ENCODE data around the gene SELENOT. TPM values are rescaled to one million over a fixed set of nuclear protein-coding genes. Genes with fewer than 3 reads are reported as not detected.

The SELENOT gene
- polyA plus RNA-seq, 3 donors = 210 to 549 (median 492) TPM

- no peak for TF ChIP-seq CTCF (IDR thresholded peaks at IDR 0.05)
- 50% methylated on average over 2 of the region's 6 CpGs for WGBS (ENCODE audit: insufficient coverage)
- Mint-ChIP-seq H3K36me3 (peaks cover 0 to 4% of the 10 kb centered on the region in 2 donors), H3K27ac (peak overlapping the region; percentile 98 to 100 (median 99)), H3K9me3 (no peaks in the 10 kb centered on the region), H3K4me1 (peaks cover 43% of the 10 kb centered on the region), H3K27me3 (ENCODE audit: low read depth in 3 of 3) (peaks cover 0 to 4% (median 0%) of the 10 kb centered on the region in 3 donors), H3K4me3 (peak overlapping the region; percentile 99)
- Histone ChIP-seq H3K4me1 (ENCODE audit: control insufficient read depth in 1 of 2, insufficient read depth in 2 of 2, low read length in 2 of 2) (peaks cover 31 to 46% of the 10 kb centered on the region in 2 donors), H4K20me1 (ENCODE audit: insufficient read depth, low read length) (peaks cover 28% of the 10 kb centered on the region), H3K9me3 (replicated peaks in 1 of 2; ENCODE audit: control insufficient read depth in 1 of 2, insufficient read depth in 1 of 2, low read length in 2 of 2) (no peaks in the 10 kb centered on the region), H3K4me3 (replicated peaks in 1 of 3; ENCODE audit: low read depth in 2 of 3, low read length in 3 of 3) (peak overlapping the region; percentile 59 to 86 (median 71)), H3K79me2 (ENCODE audit: insufficient read depth, low read length) (peaks cover 51% of the 10 kb centered on the region), H3K4me2 (replicated peaks; ENCODE audit: extremely low read depth, low read length, poor library complexity, severe bottlenecking) (peak overlapping the region; percentile 84), H3K36me3 (replicated peaks in 1 of 2; ENCODE audit: control insufficient read depth in 1 of 2, insufficient read depth in 2 of 2, low read length in 2 of 2) (no peaks in the 10 kb centered on the region), H3K9ac (ENCODE audit: insufficient read depth, low read length, poor library complexity, severe bottlenecking) (peak overlapping the region; percentile 95), H2AFZ (ENCODE audit: insufficient read depth, low read depth, low read length, poor library complexity, severe bottlenecking) (peak overlapping the region; percentile 81), H3K27ac (ENCODE audit: low read depth in 1 of 2, low read length in 2 of 2) (peak overlapping the region; percentile 93 to 96), H3K27me3 (ENCODE audit: control insufficient read depth in 2 of 2, insufficient read depth in 2 of 2, low read length in 2 of 2) (no peaks in the 10 kb centered on the region)
- intact Hi-C loops (cut with micrococcal nuclease) = loop anchor here (2.0 to 10.0 kb wide), 4 partner anchors 55 to 198 kb away; partner anchors contain the start of genes SIAH2 (in 2 of the 2), EIF2A (in 1 of the 2), SERP1 (in 1 of the 2) and TSC22D2 (in 1 of the 2)
- no peak for DNase-seq
These were observed 532 bp upstream of the SELENOT start for GRCh38 chr3:150602426-150603152.

GRCh38 chr3:150603980-150604319, 829 bp downstream of the SELENOT start:
- Mint-ChIP-seq H3K4me3 (peak overlapping the region; percentile 99), H3K9me3 (no peaks in the 10 kb centered on the region), H3K4me1 (peaks cover 53% of the 10 kb centered on the region), H3K36me3 (peaks cover 3 to 8% of the 10 kb centered on the region in 2 donors), H3K27me3 (ENCODE audit: low read depth in 3 of 3) (peaks cover 0 to 4% (median 0%) of the 10 kb centered on the region in 3 donors), H3K27ac (peak overlapping the region; percentile 98 to 100 (median 99))
- Histone ChIP-seq H3K4me3 (replicated peaks in 1 of 3; ENCODE audit: low read depth in 2 of 3, low read length in 3 of 3) (peak overlapping the region; percentile 59 to 86 (median 71)), H3K27me3 (ENCODE audit: control insufficient read depth in 2 of 2, insufficient read depth in 2 of 2, low read length in 2 of 2) (no peaks in the 10 kb centered on the region), H2AFZ (ENCODE audit: insufficient read depth, low read depth, low read length, poor library complexity, severe bottlenecking) (peak overlapping the region; percentile 81), H3K79me2 (ENCODE audit: insufficient read depth, low read length) (peaks cover 64% of the 10 kb centered on the region), H3K4me2 (replicated peaks; ENCODE audit: extremely low read depth, low read length, poor library complexity, severe bottlenecking) (peak overlapping the region; percentile 84), H3K27ac (ENCODE audit: low read depth in 1 of 2, low read length in 2 of 2) (peak overlapping the region; percentile 93 to 96), H3K9me3 (replicated peaks in 1 of 2; ENCODE audit: control insufficient read depth in 1 of 2, insufficient read depth in 1 of 2, low read length in 2 of 2) (no peaks in the 10 kb centered on the region), H3K9ac (ENCODE audit: insufficient read depth, low read length, poor library complexity, severe bottlenecking) (peak overlapping the region; percentile 95), H3K36me3 (replicated peaks in 1 of 2; ENCODE audit: control insufficient read depth in 1 of 2, insufficient read depth in 2 of 2, low read length in 2 of 2) (no peaks in the 10 kb centered on the region), H4K20me1 (ENCODE audit: insufficient read depth, low read length) (peaks cover 42% of the 10 kb centered on the region), H3K4me1 (ENCODE audit: control insufficient read depth in 1 of 2, insufficient read depth in 2 of 2, low read length in 2 of 2) (peaks cover 31 to 48% of the 10 kb centered on the region in 2 donors)
- intact Hi-C loops (cut with micrococcal nuclease) = loop anchor here (2.0 to 10.0 kb wide), 4 partner anchors 57 to 199 kb away; partner anchors contain the start of genes SIAH2 (in 2 of the 2), EIF2A (in 1 of the 2), SERP1 (in 1 of the 2) and TSC22D2 (in 1 of the 2)
- no peak for DNase-seq
- no peak for TF ChIP-seq CTCF (IDR thresholded peaks at IDR 0.05)
- WGBS (ENCODE audit: insufficient coverage) = 0% methylated on average over 4 of the region's 11 CpGs
